ENCODE results near the gene BCO1. TPM values are rescaled to one million over a fixed set of nuclear protein-coding genes. Genes with fewer than 3 reads are reported as not detected.

The BCO1 gene
- total RNA-seq, 1 donor = not detected

DNA sequence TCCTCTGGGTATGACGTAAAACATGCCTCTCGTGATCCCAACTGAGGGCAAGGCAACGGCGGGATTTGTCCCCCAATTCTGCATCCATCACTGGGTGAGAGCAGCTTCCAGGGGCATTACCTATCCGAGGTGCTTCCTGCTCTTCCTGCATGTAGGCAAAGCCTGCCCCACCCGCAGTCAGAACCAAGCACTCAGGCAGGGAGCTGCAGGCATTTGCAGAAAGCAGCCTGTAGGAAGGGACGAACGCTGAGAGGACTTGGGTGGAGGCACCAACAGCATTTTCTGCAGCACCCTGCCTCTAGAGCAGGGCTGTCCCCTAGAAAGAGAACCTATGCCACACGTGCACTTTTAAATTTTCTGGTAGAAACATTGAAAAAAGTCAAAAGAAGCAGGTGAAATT, 5.5 kb downstream of the BCO1 start:
- Histone ChIP-seq H2AFZ (ENCODE audit: low read length) (no peak overlapping the region), H4K20me1 (ENCODE audit: insufficient read depth, low read length) (no peaks in the 10 kb centered on the region), H3K36me3 (ENCODE audit: insufficient read depth, low read length) (no peaks in the 10 kb centered on the region), H3K27ac (ENCODE audit: low read depth, low read length) (no peak overlapping the region), H3K4me3 (ENCODE audit: insufficient read depth, low read length) (no peak overlapping the region), H3K9me3 (ENCODE audit: low read depth, low read length) (no peaks in the 10 kb centered on the region), H3K4me1 (ENCODE audit: insufficient read depth, low read length) (no peaks in the 10 kb centered on the region), H3K79me2 (ENCODE audit: insufficient read depth, low read length) (no peaks in the 10 kb centered on the region), H3K27me3 (ENCODE audit: insufficient read depth, low read length) (peaks cover 8% of the 10 kb centered on the region), H3K4me2 (ENCODE audit: insufficient read depth, low read length) (no peak overlapping the region)
- DNase-seq (ENCODE audit: insufficient read length, low spot score, missing footprints) = no peak
- TF ChIP-seq CTCF (IDR thresholded peaks at IDR 0.05; ENCODE audit: extremely low read depth, low read depth, low read length) = no peak

- Histone ChIP-seq H3K27ac (ENCODE audit: low read depth, low read length) (no peak overlapping the region), H3K27me3 (ENCODE audit: insufficient read depth, low read length) (no peaks in the 10 kb centered on the region), H3K4me3 (ENCODE audit: insufficient read depth, low read length) (no peak overlapping the region), H3K36me3 (ENCODE audit: insufficient read depth, low read length) (no peaks in the 10 kb centered on the region), H4K20me1 (ENCODE audit: insufficient read depth, low read length) (no peaks in the 10 kb centered on the region), H3K9me3 (ENCODE audit: low read depth, low read length) (no peaks in the 10 kb centered on the region), H2AFZ (ENCODE audit: low read length) (no peak overlapping the region), H3K79me2 (ENCODE audit: insufficient read depth, low read length) (no peaks in the 10 kb centered on the region), H3K4me2 (ENCODE audit: insufficient read depth, low read length) (no peak overlapping the region), H3K4me1 (ENCODE audit: insufficient read depth, low read length) (no peaks in the 10 kb centered on the region)
- DNase-seq (ENCODE audit: insufficient read length, low spot score, missing footprints) = no peak
- no peak for TF ChIP-seq CTCF (IDR thresholded peaks at IDR 0.05; ENCODE audit: extremely low read depth, low read depth, low read length)
Observed at GRCh38 chr16:81251871-81252270, 13.4 kb downstream of the BCO1 start.

GRCh38 chr16:81253141-81253540, 14.7 kb downstream of the BCO1 start:
- Histone ChIP-seq H3K27ac (ENCODE audit: low read depth, low read length) (no peak overlapping the region), H3K4me1 (ENCODE audit: insufficient read depth, low read length) (no peaks in the 10 kb centered on the region), H3K4me3 (ENCODE audit: insufficient read depth, low read length) (no peak overlapping the region), H4K20me1 (ENCODE audit: insufficient read depth, low read length) (no peaks in the 10 kb centered on the region), H3K36me3 (ENCODE audit: insufficient read depth, low read length) (no peaks in the 10 kb centered on the region), H3K27me3 (ENCODE audit: insufficient read depth, low read length) (no peaks in the 10 kb centered on the region), H3K79me2 (ENCODE audit: insufficient read depth, low read length) (no peaks in the 10 kb centered on the region), H3K4me2 (ENCODE audit: insufficient read depth, low read length) (no peak overlapping the region), H3K9me3 (ENCODE audit: low read depth, low read length) (no peaks in the 10 kb centered on the region), H2AFZ (ENCODE audit: low read length) (no peak overlapping the region)
- no peak for DNase-seq (ENCODE audit: insufficient read length, low spot score, missing footprints)
- no peak for TF ChIP-seq CTCF (IDR thresholded peaks at IDR 0.05; ENCODE audit: extremely low read depth, low read depth, low read length)

DNA sequence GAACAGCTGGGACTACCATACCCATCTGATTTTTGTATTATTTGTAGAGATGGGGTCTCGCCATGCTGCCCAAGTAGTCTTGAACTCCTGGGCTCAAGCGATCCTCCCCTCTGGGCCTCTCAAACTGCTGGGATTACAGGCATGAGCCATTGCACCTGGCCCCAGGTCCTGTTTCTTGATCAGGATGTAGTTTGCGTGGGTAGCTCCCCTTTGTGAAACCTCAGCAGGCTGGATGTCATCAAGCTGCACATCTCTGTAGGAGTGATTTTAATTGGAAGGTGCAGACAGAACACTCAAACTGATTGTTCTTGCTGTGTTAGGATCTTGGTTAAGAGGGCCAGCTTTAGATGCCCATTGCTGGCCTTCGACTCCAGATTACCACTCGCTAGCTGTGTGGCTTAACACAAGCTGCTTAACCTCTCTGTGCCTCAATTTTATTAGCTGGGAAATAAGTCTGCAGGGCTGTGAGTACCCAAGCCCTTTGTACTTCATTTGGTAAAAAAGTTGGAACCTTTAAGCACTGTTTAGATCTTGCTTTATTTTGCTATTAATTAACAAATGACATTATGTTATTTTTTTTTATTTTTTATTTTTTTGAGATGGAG, 16.5 kb downstream of the BCO1 start:
- TF ChIP-seq CTCF (IDR thresholded peaks at IDR 0.05; ENCODE audit: extremely low read depth, low read depth, low read length) = no peak
- Histone ChIP-seq H4K20me1 (ENCODE audit: insufficient read depth, low read length) (no peaks in the 10 kb centered on the region), H3K4me3 (ENCODE audit: insufficient read depth, low read length) (no peak overlapping the region)

More for the DNA sequence above, 16.5 kb downstream of the BCO1 start:
- Histone ChIP-seq H3K27me3 (ENCODE audit: insufficient read depth, low read length) (no peaks in the 10 kb centered on the region), H3K36me3 (ENCODE audit: insufficient read depth, low read length) (no peaks in the 10 kb centered on the region), H2AFZ (ENCODE audit: low read length) (no peak overlapping the region), H3K4me1 (ENCODE audit: insufficient read depth, low read length) (no peaks in the 10 kb centered on the region), H3K4me2 (ENCODE audit: insufficient read depth, low read length) (no peak overlapping the region), H3K9me3 (ENCODE audit: low read depth, low read length) (no peaks in the 10 kb centered on the region), H3K27ac (ENCODE audit: low read depth, low read length) (no peak overlapping the region), H3K79me2 (ENCODE audit: insufficient read depth, low read length) (no peaks in the 10 kb centered on the region)
- no peak for DNase-seq (ENCODE audit: insufficient read length, low spot score, missing footprints)

Measured in osteoblast (primary cell).